GM12878 (cell line): ENCODE data around the gene HOXC9. TPM values are rescaled to one million over a fixed set of nuclear protein-coding genes. Genes with fewer than 3 reads are reported as not detected.

Experiments
- ATAC-seq: fragments of 200-7000 bp; cut with Tn5 transposase; 3 replicates; pipeline ENCODE4 v1.9.1; 2020; ENCODE audit warnings: mild to moderate bottlenecking, moderate library complexity
- BruUV-seq: library from RNA; stranded (reverse); fragments of 400-500 nt; replicated peaks from 2 replicates; lab custom pipeline; 2021; lab: Mats Ljungman, UMichigan
- CTCF ChIA-PET: fragments of 300-600 bp; sonication (Branson Sonifier 250); formaldehyde crosslinking; extraction: SDS; loops from one replicate; lab custom pipeline; 2021; ENCODE audit warnings: inconsistent platforms; lab: Yijun Ruan, JAX
- POLR2A ChIA-PET: fragments of 350-600 bp; formaldehyde crosslinking; extraction: SDS; loops from one replicate; lab custom pipeline; 2021; ENCODE audit warnings: inconsistent platforms; lab: Charles Lee
- RAD21 ChIA-PET: fragments of 300-600 bp; sonication (Branson Sonifier 250); formaldehyde crosslinking; loops from one replicate; lab custom pipeline; 2023; ENCODE audit warnings: antibody characterized with exemption; ENCODE audit not compliant: unreplicated experiment; lab: Charles Lee
- SMC1A ChIA-PET: fragments of 300-600 bp; sonication (Branson Sonifier 250); formaldehyde crosslinking; loops from one replicate; lab custom pipeline; 2023; ENCODE audit not compliant: unreplicated experiment, uncharacterized antibody; lab: Charles Lee
- DNase-seq: peaks from one replicate; pipeline ENCODE4 v3.0.0-alpha.2; 2011; ENCODE audit warnings: low read depth, low spot score
- FAIRE-seq: peaks from 3 replicates; lab custom pipeline; 2011; peaks lifted over from hg19 to GRCh38; lab: Jason Lieb, UNC
- H2AFZ ChIP-seq: 2 replicates; pipeline ENCODE4 v1.6.0; 2011; ENCODE audit warnings: low read depth, low read length, control low read depth; ENCODE audit not compliant: control insufficient read depth
- H3K27ac ChIP-seq: 2 replicates; pipeline ENCODE4 v1.5.1; 2011; ENCODE audit warnings: control low read depth; ENCODE audit not compliant: control insufficient read depth, insufficient read depth
- H3K27me3 ChIP-seq, 2 experiments: replicated peaks in 1 of 2; 2 replicates each; pipeline versions ENCODE4 v1.6.0 to v1.6.1; 2011; ENCODE audit warnings: low read length in 1 of 2; ENCODE audit not compliant: control insufficient read depth in 2 of 2, insufficient read depth in 2 of 2
- H3K36me3 ChIP-seq, 2 experiments: 2 replicates each; pipeline ENCODE4 v1.5.1; 2011; ENCODE audit warnings: low read length in 1 of 2; ENCODE audit not compliant: control insufficient read depth in 2 of 2, insufficient read depth in 2 of 2
- H3K4me1 ChIP-seq: 2 replicates; pipeline ENCODE4 v1.6.1; 2011; ENCODE audit warnings: mild to moderate bottlenecking, low read length, moderate library complexity, mixed read lengths; ENCODE audit not compliant: control insufficient read depth, insufficient read depth
- H3K4me2 ChIP-seq: 2 replicates; pipeline ENCODE4 v1.6.0; 2011; ENCODE audit warnings: control low read depth; ENCODE audit not compliant: control insufficient read depth, insufficient read depth
- H3K4me3 ChIP-seq: fragments of 200-600 bp; sonication (generic); 2 replicates; pipeline ENCODE4 v1.5.1; 2016
- H3K79me2 ChIP-seq: 2 replicates; pipeline ENCODE4 v1.6.0; 2011; ENCODE audit warnings: low read length; ENCODE audit not compliant: control insufficient read depth, insufficient read depth
- H3K9ac ChIP-seq: 2 replicates; pipeline ENCODE4 v1.8.0; 2011; ENCODE audit warnings: low read length, control low read depth, mixed read lengths; ENCODE audit not compliant: control insufficient read depth, insufficient read depth
- H3K9me3 ChIP-seq: replicated peaks from 3 replicates; pipeline ENCODE4 v1.5.1; 2011; ENCODE audit warnings: mild to moderate bottlenecking, low read length; ENCODE audit not compliant: control insufficient read depth, insufficient read depth
- H4K20me1 ChIP-seq: 2 replicates; pipeline ENCODE4 v1.6.0; 2011; ENCODE audit not compliant: control insufficient read depth, insufficient read depth
- BCL11A ChIP-seq: IDR thresholded peaks from 2 replicates; pipeline ENCODE4 v1.6.1; 2011; ENCODE audit warnings: low read depth, low read length
- EZH2 ChIP-seq: IDR thresholded peaks from 2 replicates; pipeline ENCODE4 v1.6.1; 2012; ENCODE audit warnings: low read depth, mild to moderate bottlenecking, control low read depth, inconsistent platforms, low read length, borderline replicate concordance; ENCODE audit not compliant: control insufficient read depth
- MXI1 ChIP-seq: fragments of 150-350 bp; IDR thresholded peaks from 2 replicates; pipeline ENCODE4 v1.6.1; 2011; ENCODE audit warnings: low read depth, mild to moderate bottlenecking, inconsistent platforms, low read length, improper control_type of control experiment
- SUZ12 ChIP-seq: fragments of 200-600 bp; sonication (generic); IDR thresholded peaks from one replicate; pipeline ENCODE4 v1.6.1; 2018; ENCODE audit warnings: antibody characterized with exemption, mild to moderate bottlenecking; ENCODE audit not compliant: unreplicated experiment
- YY1 ChIP-seq: IDR thresholded peaks from 2 replicates; pipeline ENCODE4 v1.6.1; 2011; ENCODE audit warnings: low read depth, mild to moderate bottlenecking, low read length
- WGBS: methylation state at CpG from one replicate; pipeline ENCODE4 v1.1.6; 2016; ENCODE audit warnings: low lambda C conversion rate; ENCODE audit not compliant: insufficient replicate concordance, insufficient coverage; ENCODE audit errors: missing lambda C conversion rate; 5-methylcytosine and 5-hydroxymethylcytosine counted together
- in situ Hi-C: fragments of 300-500 bp; cut with MboI; formaldehyde crosslinking; loops from 9 replicates; pipeline ENCODE4 v1.14.3; 2018; ENCODE audit warnings: mixed read lengths
- intact Hi-C: fragments of 100-400 bp; cut with micrococcal nuclease; formaldehyde crosslinking; loops from one replicate; pipeline ENCODE4 v1.14.2; 2022; ENCODE audit not compliant: unreplicated experiment
- polyA plus RNA-seq, 11 experiments: library from polyadenylated mRNA; depleted of rRNA in 4 of 11; unstranded in 6 of 11; stranded (reverse) in 5 of 11; fragments of >200 nt; fragmentation: Nextera tagmentation in 4 of 11; fragmentation: Illumina TruSeq in 1 of 11; extraction: Ambion mirVana in 4 of 11; extraction: Trizol in 1 of 11; gene quantifications; 1 replicate in 1 of 11; 2 replicates in 10 of 11; pipeline versions ENCODE4 v1.2.1 to v1.2.3, GENCODE V29; 2011 to 2016; ENCODE audit warnings: inconsistent platforms in 2 of 11, missing spikeins in 2 of 11, low read depth in 1 of 11
- total RNA-seq, 4 experiments: library from RNA; depleted of rRNA in 3 of 4; stranded (reverse); fragments of >200 nt in 3 of 4; fragmentation: Illumina TruSeq in 1 of 4; extraction: Trizol in 1 of 4; gene quantifications; 2 replicates each; pipeline versions ENCODE4 v1.2.1 to v1.2.3, GENCODE V29; 2013 to 2021
- TF ChIP-seq, protein P1 (sequence below): fragments of 450-650 bp; IDR thresholded peaks from 2 replicates; pipeline ENCODE4 v1.6.1; 2017; ENCODE audit warnings: antibody characterized with exemption, mild to moderate bottlenecking, moderate library complexity

The HOXC9 gene
- total and polyA plus RNA-seq, 10 of the 15 experiments (the other 5 are each of a cell fraction or from before 2014, with no cell fraction given) = not detected

- ChIA-PET CTCF (interaction anchor here (0.7 to 13.4 kb wide), 36 partner anchors 7 to 248 kb away, joined by 3 to 343 read pairs (median 8); partner anchors contain the start of genes HOXC10, HOXC4, HOXC8 and HOXC9), POLR2A (interaction anchor here (0.6 to 2.1 kb wide), 8 partner anchors 10 to 416 kb away, joined by 3 to 12 read pairs (median 4); no protein-coding TSS in a partner anchor), SMC1A (interaction anchor here (0.8 to 5.5 kb wide), 43 partner anchors 8 to 335 kb away, joined by 3 to 126 read pairs (median 6); partner anchors contain the start of genes HOXC10, HOXC4, HOXC8 and SMUG1), RAD21 (interaction anchor here (0.8 to 12.6 kb wide), 28 partner anchors 8 to 247 kb away, joined by 3 to 222 read pairs (median 10); partner anchors contain the start of genes CBX5, HNRNPA1, HOXC4 and SMUG1)
- in situ Hi-C loops = no loop called here
- Histone ChIP-seq H3K9ac (no peak overlapping the region), H3K27me3 (peaks cover 3 to 32% of the 10 kb centered on the region in 2 experiments), H2AFZ (peak overlapping the region; percentile 42), H3K4me2 (peak overlapping the region; percentile 88), H3K4me3 (peak overlapping the region; percentile 61), H3K9me3 (no peaks in the 10 kb centered on the region), H3K27ac (no peak overlapping the region), H4K20me1 (no peaks in the 10 kb centered on the region), H3K36me3 (no peaks in the 10 kb centered on the region), H3K4me1 (peaks cover 9% of the 10 kb centered on the region; the same call in 1 of the 2 replicates), H3K79me2 (no peaks in the 10 kb centered on the region)
- TF ChIP-seq BCL11A (no peak), YY1 (0 out of 2 replicates have a peak, but pooled peaks have one; percentile 38), EZH2 (0 out of 2 replicates have a peak, but pooled peaks have one; percentile 89), SUZ12 (peak; percentile 80), MXI1 (0 out of 2 replicates have a peak, but pooled peaks have one; percentile 17)
- TF ChIP-seq, protein P1, sequence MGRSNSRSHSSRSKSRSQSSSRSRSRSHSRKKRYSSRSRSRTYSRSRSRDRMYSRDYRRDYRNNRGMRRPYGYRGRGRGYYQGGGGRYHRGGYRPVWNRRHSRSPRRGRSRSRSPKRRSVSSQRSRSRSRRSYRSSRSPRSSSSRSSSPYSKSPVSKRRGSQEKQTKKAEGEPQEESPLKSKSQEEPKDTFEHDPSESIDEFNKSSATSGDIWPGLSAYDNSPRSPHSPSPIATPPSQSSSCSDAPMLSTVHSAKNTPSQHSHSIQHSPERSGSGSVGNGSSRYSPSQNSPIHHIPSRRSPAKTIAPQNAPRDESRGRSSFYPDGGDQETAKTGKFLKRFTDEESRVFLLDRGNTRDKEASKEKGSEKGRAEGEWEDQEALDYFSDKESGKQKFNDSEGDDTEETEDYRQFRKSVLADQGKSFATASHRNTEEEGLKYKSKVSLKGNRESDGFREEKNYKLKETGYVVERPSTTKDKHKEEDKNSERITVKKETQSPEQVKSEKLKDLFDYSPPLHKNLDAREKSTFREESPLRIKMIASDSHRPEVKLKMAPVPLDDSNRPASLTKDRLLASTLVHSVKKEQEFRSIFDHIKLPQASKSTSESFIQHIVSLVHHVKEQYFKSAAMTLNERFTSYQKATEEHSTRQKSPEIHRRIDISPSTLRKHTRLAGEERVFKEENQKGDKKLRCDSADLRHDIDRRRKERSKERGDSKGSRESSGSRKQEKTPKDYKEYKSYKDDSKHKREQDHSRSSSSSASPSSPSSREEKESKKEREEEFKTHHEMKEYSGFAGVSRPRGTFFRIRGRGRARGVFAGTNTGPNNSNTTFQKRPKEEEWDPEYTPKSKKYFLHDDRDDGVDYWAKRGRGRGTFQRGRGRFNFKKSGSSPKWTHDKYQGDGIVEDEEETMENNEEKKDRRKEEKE = no peak
- FAIRE-seq (no peak), ATAC-seq (peak; percentile 63), DNase-seq (no peak)
- no TSS peak for BruUV-seq
- WGBS = 6% methylated on average over 45 of the region's 61 CpGs
- intact Hi-C loops = loop anchor here (2.0 kb wide), 2 partner anchors 101 to 167 kb away; no protein-coding TSS in a partner anchor
These were observed 33.4 kb downstream of the HOXC9 start for GRCh38 chr12:54033106-54033979.
